Right ventricle myocardium inferior (tissue), 1 donor: Measurements from ENCODE around the gene COX20. TPM values are rescaled to one million over a fixed set of nuclear protein-coding genes. Genes with fewer than 3 reads are reported as not detected.
"Not testable (repeated sequence)": the region's sequence is repeated elsewhere in the genome, so short reads cannot be mapped to it uniquely, and the experiment has no call there.

ENCODE experiments used
- ATAC-seq: fragments of 200-7000 bp; cut with Tn5 transposase; one replicate; pipeline ENCODE4 v1.9.1; 2020; ENCODE audit warnings: mild to moderate bottlenecking, moderate library complexity
- DNase-seq: peaks from one replicate; pipeline ENCODE4 v3.0.0; 2021; ENCODE audit errors: missing footprints
- intact Hi-C: fragments of 100-400 bp; cut with DNase I; formaldehyde crosslinking; loops from one replicate; pipeline ENCODE4 v1.11.0; 2022
- total RNA-seq: library from RNA; stranded (reverse); fragmentation: NEBNext Ultra II Directional; extraction: Animal tissue kit (Norgen Biotek cat#: 25700); gene quantifications from one replicate; pipeline ENCODE4 v1.2.1, GENCODE V29; 2021
- donor health status: DM: no; HTN: yes; CAD: no; lungs with severe emphysema.

COX20 gene
- total RNA-seq, 1 donor from 2014 or later = 58.4 TPM

GRCh38 chr1:244817415-244817894, 18.0 kb upstream of the COX20 start:
- intact Hi-C loops = no loop called here
- ATAC-seq (no peak), DNase-seq (no peak)

DNA sequence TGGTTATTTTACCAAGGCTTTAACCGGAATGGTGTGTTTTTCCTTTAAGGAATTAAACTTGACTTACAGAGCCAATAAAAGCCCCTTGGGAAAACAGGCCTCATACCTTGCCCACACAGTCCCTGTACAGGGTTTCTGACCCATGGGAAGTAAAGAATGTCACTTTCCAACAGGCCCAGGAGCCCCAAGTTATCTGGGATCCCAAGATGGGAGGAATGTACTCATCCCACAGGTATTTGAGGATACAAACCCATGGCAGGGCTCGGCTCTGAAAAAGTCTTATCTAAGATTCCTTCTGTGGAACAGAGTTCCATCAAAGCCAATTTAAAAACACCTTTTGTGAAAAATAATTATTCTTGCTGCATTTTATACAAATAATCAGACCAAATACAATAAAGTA, 15.3 kb upstream of the COX20 start:
- ATAC-seq (no peak), DNase-seq (no peak)
- intact Hi-C loops = no loop called here

DNA sequence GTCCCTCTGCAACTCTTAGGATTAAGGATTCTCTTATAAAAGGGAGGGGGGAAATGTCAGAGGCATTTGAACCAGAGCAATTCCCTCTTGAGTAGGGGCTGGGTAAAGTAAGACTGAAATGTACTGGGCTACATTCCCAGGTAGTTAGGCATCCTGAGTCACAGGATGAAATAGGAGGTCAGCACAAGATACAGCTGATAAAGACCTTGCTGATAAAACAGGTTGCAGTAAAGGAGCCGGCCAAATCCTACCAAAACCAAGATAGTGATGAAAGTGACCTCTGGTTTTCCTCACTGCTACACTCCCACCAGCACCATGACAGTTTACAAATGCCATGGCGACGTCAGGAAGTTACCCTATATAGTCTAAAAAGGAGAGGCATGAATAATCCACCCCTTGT, 14.3 kb upstream of the COX20 start:
- intact Hi-C loops = no loop called here
- DNase-seq = no peak
- ATAC-seq = no peak

- ATAC-seq = no peak
- intact Hi-C loops = no loop called here
- DNase-seq = no peak
These were observed 12.6 kb upstream of the COX20 start for GRCh38 chr1:244822878-244823277.

DNA sequence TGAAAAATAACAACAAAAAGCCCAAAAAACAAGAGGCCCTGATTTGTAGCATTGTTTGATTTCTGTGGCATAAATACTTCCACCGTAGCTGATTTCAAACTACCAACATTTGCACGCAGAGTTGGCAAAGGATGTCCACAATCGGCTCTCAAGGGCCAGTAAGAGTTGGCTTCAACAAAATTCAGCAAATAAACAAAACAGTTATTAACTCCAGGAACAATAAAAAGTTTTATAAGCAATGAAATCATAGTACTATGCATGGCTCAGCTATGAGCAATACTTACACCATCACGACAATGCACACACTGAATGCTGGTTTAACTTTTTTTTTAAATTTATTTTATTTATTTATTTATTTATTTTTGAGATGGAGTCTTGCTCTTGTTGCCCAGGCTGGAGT, 8.7 kb upstream of the COX20 start:
- intact Hi-C loops = no loop called here
- no peak for DNase-seq
- ATAC-seq = no peak

DNA sequence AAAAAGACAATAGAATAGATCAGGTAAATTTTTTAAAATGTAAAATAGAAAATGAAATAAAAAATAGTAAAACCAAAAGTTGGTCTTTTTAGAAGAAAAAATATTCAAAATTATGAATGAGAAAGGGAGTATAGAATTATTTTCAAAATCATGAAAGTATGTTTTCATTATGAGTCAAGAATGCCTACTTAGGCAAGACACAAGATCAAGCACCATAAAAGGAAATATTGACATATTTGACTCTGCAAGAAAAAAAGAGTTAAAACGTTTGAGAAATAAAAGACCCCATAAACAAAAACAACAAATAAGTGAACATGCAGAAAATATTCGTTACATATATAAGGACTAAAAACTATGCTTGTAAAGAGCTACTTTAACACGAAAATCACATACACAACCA, 4.8 kb upstream of the COX20 start:
- no peak for ATAC-seq
- intact Hi-C loops = no loop called here
- DNase-seq = no peak

DNA sequence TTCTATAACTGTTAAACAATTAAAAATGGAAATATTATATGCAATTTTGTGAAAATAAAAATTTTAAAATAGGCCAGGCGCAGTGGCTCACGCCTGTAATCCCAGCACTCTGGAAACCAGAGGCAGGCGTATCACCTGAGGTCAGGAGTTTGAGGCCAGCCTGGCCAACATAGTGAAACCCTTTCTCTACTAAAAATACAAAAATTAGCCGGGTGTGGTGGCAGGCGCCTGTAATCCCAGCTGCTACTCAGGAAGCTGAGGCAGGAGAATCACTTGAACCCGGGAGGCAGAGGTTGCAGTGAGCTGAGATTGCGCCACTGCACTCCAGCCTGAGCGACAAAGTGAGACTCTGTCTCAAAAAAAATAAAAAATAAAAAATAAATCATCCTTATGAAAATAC, 2.2 kb upstream of the COX20 start:
- ATAC-seq, intact Hi-C loops, DNase-seq: not testable (repeated sequence)

- intact Hi-C loops = loop anchor here (1.0 kb wide), 1 partner anchor 30 kb away; the partner anchor contains the start of gene HNRNPU
- DNase-seq (peak; percentile 71), ATAC-seq (peak; percentile 30)
These were observed 1.5 kb upstream of the COX20 start for GRCh38 chr1:244833734-244834542.

DNA sequence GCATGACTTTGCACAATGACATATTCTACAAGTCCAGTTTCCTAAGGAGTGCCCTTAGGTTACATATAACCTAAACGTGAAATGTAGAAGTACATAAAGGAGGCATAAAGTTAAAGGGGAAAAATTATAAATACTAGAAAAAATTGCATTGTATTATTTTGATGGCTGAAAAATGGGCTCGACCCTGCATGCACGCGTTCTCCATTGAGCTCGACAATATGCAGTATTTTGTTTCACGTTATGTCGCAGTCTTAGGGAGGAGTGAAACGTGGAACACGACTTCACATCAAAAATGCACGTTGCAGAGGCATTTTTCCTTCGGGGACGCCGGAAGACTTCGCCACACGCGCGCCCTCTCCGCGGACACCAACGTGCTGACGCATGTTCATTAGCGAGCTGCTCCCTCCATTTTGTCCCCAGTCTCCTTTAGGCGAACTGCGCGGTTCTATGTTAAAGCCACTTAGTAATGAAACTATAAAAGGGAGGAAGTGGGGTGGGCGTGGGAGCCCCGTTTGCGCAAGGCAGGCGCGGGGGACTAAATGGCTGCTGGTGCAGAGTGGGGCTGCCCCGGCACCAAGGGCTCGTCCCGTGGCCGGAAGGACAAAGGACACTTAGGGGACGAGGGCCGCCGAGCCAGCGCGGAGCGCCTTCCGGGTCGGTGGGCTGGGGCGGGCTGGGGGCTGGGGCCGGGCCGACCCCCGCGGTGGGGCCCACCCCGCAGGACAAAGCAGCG, 749 bp upstream of the COX20 start:
- intact Hi-C loops = loop anchor here (1.0 kb wide), 3 partner anchors 30 to 208 kb away; partner anchors contain the start of gene HNRNPU
- ATAC-seq = no peak

DNA sequence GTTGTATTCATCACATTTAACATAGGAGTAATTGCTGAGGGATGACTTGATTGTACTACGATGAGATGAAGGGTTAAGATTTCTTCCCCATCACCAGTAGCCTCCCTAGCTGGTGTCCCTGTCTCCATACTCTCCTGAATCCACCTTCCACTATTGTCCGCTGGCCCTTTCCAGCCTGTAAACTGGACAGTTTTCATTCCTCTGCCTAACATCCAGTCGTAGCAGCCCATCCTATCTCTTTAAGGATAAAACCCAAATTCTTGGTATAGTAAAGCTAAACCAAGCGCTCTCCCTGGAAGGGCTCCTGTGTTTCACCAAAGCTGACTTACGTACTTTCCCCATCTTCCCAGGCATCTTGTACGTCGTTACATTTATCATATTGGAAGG, 670 bp downstream of the COX20 start:
- intact Hi-C loops = no loop called here
- ATAC-seq = no peak
- no peak for DNase-seq

More for the DNA sequence above, 749 bp upstream of the COX20 start:
- no peak for DNase-seq

- DNase-seq (no peak), ATAC-seq (no peak)
- intact Hi-C loops = no loop called here
These were observed 1.1 kb downstream of the COX20 start for GRCh38 chr1:244836584-244836983.

- intact Hi-C loops = no loop called here
- no peak for DNase-seq
- no peak for ATAC-seq
These were observed 2.3 kb downstream of the COX20 start for GRCh38 chr1:244837597-244838258.

- ATAC-seq = no peak
- intact Hi-C loops = no loop called here
- DNase-seq = no peak
These were observed 4.2 kb downstream of the COX20 start for GRCh38 chr1:244839656-244840055.

DNA sequence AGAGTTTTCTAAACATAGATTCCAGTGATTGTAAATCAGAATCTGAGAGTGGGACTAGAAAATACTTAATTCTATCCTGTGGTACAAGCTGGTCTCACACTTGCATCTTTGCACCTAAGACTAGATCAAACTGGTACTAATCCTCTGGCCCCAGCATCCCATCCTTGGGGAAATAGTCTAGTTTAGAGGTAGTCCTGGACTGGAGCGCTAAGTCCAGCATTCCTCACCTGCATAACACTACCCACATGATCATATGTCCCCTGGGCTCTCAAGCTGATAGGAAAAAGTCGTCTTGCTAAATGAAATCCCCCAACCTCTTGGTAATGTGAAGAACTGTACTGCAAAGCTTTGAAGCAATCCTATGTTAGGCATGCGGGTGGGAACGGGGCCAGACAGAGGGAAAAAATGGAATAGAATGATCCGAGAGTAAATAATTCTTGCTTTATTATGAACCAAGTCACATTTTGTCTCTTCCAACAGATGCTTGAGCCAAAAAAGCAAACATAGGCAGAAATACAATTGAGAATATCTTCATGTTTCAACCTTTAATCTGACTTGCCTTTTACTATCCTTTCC, 4.8 kb downstream of the COX20 start:
- no peak for DNase-seq
- intact Hi-C loops = no loop called here
- ATAC-seq = no peak

GRCh38 chr1:244841273-244841927, 5.9 kb downstream of the COX20 start:
- DNase-seq = no peak
- ATAC-seq = no peak
- intact Hi-C loops = no loop called here

DNA sequence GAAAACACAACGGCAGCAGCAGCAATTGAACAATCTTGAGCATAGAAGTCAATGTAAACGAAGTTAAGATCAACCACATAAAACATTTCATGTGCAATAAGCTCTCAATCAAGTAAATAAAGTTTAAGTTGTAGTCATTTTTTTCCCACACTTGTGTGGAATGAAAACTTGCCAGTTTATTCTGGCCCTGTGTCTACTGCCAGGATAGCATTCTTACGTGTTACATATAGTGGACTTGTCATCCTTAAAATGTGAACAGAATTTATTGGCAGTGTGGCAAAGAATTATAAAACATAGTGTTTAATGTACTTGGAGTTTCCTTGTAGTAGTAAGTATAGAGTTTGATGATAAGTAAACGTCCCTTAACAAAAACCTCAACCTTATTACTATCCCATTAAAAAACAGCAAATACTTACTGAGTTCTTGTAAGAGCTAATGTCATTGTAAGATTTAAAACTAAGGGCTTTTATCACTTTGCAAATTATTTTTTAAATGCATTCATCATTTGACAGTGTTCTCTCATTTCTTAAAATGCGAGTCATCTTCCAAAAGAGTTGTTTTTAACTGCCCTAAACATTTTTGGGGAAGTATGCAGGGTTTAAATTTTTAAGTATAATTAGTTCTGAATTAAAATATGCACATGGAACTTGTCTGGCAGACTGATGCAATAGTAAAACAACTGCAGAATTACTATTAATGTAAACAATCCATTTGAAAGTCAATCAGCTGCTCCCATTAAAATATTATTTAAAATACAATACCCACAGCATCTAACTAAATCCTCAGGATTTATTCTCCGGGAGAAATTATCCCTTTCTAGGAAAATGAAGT, 7.9 kb downstream of the COX20 start:
- intact Hi-C loops = no loop called here
- no peak for ATAC-seq

GRCh38 chr1:244844155-244845121, 9.0 kb downstream of the COX20 start:
- intact Hi-C loops = no loop called here
- ATAC-seq (no peak), DNase-seq (no peak)

More for the DNA sequence above, 7.9 kb downstream of the COX20 start:
- no peak for DNase-seq
